ENCODE results near the gene MMP1.

Gene MMP1

DNA sequence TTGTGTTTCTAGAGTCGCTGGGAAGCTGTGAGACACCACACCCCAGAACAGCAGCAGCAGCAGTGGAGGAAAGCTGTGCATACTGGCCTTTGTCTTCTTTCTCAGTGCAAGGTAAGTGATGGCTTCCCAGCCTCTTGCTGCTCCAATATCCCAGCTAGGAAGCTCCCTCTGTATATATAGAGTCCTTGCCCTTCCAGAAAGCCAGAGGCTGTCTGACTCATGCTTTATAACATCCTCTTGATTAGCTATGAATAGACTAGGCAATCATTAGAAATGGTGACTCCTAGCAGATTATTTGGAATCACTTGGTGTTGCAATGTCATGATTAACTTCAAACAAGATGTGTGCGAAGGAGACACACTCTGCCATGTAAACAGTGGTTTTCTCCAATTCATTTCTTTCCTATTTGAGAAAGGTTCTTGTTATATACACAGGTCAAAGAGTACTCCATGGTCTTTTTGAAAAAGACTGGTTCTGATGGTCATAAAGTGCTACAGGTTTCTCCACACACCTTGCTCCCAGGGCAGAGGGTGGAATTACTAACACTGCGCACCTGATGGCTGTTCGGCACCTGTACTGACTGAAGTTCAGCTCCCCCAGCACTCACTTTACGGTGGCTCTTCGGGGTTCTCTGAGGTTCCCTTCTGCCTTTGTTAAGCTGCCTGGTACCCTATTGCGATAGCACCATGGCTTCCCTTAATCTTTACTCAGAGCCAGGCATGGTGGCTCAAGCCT lies at the start of gene MMP1:
Gene MMP1 (minus strand): TSS at position 149 of the 735 bp plus-strand sequence. CDS start 68 bp downstream, at position 81.
- no peak for DNase-seq

DNA sequence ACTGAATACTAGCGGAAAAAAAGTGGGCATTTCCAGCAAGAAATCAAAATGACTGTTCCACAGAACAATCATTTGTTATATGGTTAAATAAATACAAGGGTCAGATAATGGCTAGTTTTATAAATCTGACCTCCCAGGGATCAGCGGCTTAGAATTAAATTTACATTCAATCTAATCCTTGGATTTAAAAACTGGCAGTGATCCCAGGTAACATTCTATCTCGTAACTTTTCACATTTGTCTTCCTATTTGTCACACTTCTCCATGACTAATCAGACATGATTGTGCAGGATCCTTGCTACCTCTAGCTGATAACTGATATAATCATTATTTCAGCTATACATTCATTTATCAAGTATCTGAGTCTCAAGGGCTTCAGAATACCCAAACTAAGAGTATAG lies 48.3 kb upstream of the MMP1 start:
- DNase-seq: no peak

DNA sequence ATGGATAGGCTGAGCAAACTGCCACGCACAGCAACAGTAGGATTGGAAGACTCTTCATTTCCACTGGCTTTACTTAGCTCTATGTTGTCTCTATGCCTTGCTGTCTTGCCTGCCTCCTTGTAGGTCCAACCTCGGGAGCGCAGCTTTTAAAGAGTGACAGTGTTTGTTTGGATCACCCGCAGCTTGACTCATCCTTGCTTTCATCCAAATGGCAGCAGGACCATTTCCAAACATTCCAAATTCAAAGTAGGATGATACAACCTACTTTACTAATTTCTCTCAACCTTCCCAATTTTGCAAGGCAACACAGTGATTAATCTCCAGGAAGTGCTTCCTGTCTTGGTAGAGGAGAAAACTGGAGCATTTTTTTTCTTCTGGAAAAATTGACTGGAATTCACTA lies 45.5 kb upstream of the MMP1 start, which contains the start of gene MMP3:
Gene MMP3 (minus strand): TSS at position 121 of the 400 bp plus-strand sequence. CDS start 63 bp downstream, at position 58.
- no peak for DNase-seq

DNA sequence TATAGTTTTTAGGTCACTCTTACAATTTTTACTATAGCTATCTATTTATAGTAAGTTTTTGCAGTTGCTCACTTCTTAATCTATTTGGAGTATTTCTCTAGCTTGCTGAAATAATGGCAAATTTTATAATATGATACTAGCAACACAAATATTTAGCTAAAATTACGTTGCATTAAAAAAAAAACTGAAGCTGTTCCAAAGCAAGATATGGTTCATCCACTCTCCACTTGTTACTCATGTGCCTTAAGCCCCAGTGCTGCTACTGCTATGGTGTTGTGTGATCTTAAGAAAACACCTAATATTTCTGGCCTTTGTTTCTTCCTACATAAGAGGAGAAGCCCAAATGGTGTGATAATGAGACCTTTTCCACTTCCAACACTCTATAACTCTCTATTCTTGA lies 45.0 kb upstream of the MMP1 start:
- DNase-seq: no peak

DNA sequence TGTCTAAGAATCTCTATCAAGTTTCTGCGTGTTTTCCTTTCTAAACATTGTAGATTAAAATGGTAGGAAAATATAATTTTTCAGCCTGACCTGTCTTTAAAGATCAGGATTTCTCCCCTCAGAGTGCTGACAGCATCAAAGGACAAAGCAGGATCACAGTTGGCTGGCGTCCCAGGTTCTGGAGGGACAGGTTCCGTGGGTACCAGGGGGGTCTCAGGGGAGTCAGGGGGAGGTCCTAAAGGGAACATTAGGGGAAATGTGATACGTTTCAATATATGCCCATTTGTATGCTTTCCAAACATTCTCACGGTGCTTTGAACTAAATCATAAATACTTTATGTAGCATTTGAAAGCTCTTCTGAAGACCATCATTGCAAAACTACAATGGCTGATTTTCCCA lies 42.1 kb upstream of the MMP1 start:
- DNase-seq: no peak

DNA sequence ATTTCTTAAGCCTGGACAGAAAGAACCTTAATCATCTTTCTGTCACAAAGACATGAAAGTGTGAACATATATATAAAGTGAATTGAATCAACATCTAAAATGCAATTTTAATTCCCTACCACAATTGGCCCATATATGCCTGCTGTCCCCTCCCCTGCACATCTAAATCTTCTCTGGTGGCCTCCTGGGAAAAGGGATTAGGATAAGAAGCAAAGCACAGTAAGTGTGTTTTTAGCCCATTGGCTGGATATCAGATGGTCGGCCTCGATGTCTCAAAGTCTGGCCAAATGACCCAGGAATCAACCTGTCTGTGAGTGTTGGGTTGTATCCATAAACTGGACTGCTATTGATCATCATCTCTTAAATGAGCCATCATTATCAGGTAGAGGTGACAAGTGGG lies 39.7 kb upstream of the MMP1 start:
- no peak for DNase-seq

DNA sequence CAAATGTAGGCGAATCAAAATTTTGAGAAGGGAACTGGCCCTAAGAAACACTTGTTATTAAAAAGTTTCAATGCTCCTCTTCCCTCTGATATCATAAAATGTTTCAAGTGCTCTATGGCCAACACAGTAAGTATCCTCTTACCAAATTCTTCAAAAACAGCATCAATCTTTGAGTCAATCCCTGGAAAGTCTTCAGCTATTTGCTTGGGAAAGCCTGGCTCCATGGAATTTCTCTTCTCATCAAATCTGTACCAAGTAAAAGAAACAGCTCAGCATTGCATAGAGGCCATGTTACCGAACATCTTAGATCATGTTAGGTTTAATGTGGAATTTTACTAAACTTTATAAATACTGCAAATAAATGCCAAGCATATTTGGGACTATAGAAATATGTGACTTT lies 39.2 kb upstream of the MMP1 start:
- no peak for DNase-seq

DNA sequence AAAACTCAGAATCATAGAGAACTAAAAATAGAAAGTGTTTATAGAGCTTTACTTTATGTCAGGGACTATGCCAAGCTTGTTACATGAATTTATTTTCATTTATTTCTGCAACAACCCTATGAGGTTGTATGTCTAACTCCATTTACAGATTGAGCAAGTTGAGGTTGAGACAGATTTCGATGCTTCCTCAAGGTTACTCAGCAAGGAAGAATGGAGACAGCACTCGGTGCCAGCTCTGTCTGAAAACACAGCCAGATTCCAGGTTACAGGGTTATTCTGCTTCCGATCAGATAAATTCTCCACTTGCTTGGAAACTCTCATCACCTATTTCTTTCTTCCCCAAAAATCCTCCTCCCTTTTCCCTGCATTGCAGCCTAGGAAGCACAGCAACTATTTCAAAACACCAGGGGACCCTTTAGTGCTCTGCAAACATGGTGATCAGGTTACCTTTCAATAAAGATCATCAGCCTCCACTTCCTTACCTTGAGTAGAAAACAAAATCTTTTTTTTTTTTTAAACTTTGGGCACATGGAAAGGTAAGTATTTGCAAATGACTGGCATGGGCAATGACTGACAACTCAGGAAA lies 38.4 kb upstream of the MMP1 start:
- DNase-seq: no peak

DNA sequence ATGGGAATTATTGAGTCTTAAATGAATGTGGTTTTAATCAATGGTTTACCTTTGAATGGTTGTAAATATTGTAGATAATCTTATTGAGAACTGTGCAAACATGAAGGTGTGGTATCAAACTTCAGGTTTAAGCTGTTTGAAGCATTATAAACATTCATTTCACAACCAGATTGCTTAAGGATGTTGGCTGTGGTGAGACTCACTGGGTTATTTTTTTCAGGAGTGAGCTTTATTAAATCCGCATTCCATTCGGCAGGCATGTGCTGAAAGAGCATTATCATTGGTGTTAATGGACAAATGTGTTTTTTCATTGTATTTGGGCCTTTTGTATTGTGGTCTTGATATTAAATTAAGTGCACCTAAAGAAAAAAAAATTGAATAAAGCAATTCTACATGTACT lies 35.8 kb upstream of the MMP1 start:
- DNase-seq: no peak

DNA sequence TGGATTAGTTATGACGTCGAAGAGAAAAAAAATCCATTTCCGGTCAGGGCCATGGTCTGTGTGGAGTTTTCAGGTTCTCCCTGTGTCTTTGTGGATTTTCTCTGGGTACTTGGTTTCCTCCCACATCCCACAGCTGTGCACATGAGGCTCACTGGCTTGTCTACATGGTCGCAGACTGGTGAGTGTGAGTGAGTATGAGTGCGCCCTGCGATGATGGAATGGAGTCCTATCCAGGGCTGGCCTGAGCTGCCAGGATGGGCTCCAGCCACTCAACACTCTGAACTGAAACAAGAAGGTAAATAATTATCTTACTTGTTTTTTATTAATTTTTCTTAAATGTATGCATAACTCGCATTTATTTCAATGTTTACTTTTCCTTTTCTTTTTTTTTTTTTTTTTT lies 34.7 kb upstream of the MMP1 start:
- DNase-seq: no peak

DNA sequence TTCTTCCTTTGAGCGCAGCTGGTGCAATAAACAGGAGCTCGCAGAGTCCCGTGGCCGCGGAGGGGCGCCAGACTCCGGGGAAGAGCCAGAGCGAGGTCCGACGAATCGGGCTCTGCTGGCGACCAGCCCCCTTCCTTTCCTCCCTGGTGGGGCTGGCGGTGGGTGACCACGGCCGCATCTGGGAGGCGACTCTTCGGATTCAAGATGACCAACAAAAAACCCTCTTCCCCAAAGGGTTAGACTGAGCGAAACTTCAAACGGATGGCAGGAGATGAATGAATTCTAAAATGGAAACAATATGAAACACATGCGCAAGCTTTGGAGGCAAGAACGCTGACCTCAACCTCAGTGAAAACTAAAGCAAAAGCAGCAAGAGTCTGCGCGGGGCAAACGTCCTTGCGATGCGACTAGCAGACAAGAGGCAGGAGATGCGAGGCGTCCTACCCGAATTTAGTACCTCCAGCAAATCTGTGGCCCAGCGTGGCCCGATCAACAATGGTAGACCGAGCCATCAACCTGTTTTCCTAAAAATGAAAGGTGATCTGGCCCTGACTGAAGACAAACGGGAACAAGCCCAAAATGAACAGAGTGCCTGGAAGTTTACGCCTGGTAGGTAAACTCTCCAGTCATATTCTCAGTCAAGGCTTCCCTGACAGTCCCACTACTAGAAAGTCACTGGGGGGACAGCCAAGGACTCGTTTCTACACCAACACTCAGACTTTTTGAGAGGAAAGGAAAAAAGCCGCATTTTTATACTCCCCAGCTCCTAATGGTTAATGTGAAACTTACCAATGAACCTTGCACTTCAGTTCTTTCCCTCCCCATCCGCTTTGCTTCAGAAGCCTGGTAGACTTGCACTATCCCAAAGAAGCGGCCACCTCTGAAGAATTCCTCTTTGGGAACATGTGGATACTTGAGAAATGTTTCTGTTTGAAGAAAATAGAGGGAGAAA lies 33.8 kb upstream of the MMP1 start:
- peak; percentile 4 for DNase-seq

DNA sequence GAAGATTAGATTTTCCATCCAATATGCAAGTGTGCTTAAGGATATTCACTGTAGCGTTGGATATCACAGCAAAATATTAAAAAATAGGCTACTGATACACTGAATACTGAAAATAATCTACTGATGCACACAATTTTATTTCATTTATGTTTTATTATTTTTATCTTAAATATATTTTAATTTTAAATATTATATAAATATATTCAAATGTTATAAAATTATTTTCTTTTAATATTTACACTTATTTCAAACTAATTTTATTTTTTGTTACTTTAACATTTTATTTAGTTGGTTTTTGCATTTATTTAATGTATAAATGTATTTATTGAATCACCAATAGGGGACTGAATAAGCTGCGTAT lies 33.1 kb upstream of the MMP1 start:
- no peak for DNase-seq

DNA sequence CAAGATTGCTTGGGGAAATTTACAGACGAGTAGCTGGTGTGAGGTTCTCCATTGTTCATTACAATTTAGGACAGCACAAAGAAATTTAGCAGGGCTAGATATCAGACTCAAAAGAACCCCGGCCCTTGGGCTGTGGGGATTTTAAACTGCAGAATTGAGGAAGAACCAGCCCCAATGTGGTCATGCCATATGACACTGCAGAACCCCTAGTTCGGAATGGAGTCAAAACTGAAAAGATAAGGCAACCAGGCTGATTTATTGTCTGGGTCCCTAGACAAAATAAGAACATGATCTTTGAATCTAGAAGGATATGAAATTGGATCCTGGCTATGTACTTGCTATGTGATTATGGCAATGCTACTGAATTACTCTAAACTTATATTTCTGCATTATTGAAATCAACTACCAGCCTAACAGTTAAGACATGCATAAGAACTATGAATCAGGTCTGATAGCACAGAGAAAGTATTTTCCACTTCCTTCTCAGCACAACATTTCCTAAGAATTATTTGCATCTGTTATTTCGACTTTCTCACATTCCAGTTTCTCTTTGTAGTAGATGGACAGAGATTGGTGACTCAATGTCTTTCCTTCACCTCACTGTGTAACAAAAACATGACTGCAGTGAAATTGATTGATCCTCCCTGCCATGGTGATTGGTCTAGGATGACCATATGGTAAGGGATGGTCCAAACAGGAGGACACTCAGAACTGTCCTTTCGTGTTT lies 32.2 kb upstream of the MMP1 start:
- no peak for DNase-seq

DNA sequence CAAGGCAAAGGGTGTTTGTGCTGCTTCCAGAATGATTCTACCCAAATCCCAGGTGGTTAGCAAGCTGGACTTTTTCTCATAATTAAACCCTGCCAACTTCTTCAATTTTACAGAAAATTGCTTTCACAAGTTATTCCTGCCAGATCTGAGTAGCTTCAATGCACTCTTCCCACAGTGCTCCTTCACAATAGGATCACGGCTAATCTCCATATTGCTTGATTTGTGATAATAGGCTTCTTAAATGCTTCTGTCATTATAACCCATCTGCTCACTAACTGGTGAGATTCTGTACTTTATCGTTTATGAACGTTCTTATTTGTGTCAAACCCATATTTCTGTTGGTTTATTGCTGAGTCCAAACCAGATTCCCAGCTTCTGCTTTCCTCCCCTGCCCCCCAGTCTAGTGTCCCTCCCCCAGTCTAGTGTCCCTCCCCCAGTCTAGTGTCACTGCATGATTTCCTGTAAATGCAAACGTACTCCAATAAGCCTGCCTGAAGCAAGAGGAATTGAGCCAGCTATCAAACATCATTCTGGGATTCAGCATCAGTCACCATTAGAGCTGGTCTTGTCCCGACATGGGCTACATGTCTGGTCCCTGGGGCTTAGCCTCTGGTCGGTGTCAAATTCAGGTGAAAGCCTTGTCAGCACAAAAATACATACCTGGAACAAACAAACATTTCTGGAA lies 31.5 kb upstream of the MMP1 start:
- no peak for DNase-seq

DNA sequence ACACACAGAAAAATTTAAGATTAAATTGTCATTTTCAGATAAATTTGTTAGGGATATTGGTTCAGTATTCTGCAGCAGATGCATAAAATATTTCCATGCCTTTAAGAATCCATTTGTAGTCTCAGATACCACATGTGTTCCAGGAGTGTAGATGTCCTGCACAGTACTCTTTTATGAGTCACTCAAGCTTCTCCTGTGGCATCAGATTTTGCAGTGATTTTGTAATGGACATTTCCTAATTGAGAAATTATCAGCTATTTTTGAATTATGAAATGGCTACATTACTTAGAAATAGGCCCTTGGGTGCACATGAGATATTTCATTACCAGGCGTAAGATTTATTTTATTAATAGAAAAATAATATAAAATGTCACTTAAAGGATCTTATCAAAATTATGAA lies 26.6 kb upstream of the MMP1 start:
- DNase-seq: no peak

DNA sequence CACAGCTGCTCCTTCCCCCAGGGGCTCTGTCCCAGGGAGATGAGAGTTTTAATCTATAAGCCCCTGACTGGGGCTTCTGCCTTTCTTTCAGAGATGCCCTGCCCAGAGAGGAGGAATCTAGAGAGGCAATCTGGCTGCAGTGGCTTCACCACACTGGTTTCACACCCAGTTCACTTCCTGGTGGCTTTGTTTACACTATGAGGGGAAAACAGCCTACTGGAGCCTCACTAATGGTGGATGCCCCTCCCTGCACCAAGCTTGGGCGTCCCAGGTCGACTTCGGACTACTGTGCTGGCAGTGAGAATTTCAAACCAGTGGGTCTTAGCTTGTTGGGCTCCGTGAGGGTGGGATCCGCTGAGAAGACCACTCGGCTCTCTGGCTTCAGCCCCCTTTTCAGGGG lies 21.5 kb upstream of the MMP1 start:
- no peak for DNase-seq

DNA sequence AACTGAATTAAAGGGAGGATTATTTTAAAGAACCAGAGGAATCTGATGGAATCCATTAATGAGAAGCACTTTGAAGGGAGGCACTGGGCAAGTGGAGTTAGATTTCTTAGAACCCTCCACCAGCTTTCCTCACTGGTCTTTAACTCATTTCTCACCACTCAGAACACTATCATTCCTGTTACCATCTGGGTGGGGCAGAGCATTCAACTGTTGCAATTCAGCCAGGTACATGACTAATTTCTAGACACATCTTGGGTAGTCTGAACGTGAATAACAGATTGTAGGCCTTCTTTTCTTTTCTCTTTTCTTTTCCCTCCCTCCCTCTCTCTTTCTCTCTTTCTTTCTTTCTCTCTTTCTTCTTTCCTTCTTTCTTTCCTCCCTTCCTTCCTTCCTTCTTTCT lies 15.5 kb upstream of the MMP1 start:
- DNase-seq: no peak

DNA sequence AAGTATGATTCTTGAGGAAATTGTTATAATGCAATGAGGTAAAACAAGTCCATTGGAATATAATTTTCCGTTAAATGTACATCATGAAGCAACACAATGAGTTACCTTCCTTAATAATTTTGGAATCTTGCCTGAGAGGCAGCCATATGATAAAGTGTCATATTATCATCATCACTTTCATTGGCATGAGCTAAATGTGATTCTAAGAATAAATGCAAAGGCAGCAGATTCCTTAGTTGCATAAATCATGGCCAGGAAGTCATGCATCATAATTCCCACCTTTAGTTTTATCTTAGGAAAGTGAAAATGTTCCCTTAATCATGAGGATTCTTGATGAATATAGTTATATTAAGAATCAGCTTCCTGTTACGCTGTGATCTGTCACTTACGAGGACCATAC lies 14.2 kb upstream of the MMP1 start:
- DNase-seq: no peak

DNA sequence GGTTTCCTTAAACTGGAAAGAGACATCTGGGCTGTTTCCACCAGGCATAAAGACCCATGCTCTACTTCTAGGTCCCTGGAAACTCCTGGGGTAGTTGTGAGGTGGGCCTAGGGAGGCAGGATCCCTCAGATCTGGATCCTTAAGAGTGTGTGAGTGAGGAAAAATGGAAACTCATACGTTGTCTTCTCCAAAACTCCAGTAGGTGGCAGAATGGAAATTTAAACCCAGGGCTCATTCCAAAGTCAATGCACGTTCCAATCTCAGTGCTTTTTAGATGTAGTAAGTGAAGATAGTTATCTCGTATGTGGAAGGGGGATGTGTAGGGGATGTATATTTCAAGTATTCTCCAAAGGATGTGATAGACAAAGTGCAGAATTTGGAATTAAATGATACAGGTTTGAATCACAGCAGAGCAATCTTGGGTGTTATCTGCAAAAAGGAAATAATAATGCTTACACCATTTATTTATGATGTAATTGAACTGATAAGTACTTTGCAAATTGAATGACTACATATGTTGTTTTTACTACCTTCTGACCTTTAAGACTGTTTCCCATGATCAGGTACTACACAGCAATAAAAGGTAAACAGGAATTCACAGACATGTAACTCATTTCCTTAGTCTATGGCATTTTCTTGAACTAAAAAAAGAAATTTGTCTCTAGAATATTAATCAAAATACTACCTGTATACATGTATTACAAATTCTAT lies 13.1 kb upstream of the MMP1 start:
- no peak for DNase-seq

DNA sequence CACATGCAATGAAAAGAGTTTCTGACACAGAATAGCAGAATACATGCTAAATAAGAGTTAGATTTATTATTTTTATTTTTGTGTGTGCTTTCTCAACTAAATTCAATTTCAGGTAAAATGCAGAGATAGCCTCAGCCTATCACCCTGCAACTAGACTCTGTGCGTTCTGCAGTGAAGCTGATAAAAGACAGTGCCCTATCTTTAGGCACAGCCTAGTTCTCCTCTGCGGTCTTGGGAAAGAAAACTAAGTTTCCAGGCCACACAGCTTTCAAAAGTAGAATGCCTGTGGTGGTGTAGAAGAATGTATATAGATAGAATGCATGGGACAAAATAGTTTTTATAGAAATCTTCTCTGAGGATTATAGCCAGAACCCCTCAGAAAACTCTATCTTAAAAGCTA lies 12.0 kb upstream of the MMP1 start:
- no peak for DNase-seq

DNA sequence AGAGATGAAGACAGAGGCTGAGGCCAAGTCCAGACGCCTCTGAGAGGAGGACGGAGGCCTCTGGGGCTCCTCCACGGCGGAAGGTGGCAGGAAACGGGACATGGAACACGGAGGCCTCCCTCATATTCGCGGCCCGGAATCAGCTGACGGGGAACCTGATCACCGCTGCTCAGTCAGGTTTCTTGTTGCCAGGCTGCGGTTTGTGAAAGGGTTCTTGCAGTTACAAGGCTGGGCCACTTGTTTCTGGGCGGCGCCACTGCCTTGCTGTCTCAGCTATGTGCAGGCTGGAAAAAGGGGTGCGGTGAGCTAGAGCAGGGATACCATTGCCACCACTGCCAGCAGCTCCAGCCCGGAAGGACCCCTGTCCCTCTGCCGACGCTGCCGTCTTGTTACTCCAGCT lies 10.0 kb upstream of the MMP1 start:
- DNase-seq: no peak

DNA sequence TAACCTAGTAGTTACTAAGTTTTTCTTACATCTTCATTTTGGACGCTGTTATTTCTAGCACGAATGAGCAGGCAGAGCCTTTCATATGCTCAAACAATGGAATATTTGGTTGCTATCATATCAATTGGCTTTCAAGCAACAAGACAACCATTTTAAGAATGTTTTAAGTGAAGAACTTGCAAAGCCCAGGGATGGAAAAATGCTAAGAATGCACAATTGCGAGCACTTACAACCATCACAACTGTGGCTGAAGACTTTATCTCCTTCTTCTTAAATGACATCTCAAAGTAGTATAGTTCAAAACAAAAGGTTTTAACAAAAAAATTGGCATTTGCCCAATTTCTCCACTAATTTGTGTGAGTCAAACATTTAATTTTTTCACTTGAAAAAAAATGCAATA lies 8.3 kb upstream of the MMP1 start:
- DNase-seq: no peak
